Hepatocyte (in vitro differentiated cells): ENCODE measurements around the gene PEX11B. TPM values are rescaled to one million over a fixed set of nuclear protein-coding genes. Genes with fewer than 3 reads are reported as not detected.

Experiments used
- DNase-seq: peaks from one replicate; pipeline ENCODE4 v3.0.0-alpha.2; 2016; ENCODE audit warnings: low spot score
- H2AFZ ChIP-seq: fragments of 200-600 bp; sonication (generic); 2 replicates; pipeline ENCODE4 v1.6.0; 2016; ENCODE audit warnings: antibody characterized with exemption, mild to moderate bottlenecking
- H3K27ac ChIP-seq: fragments of 200-600 bp; sonication (generic); 2 replicates; pipeline ENCODE4 v1.5.1; 2016; ENCODE audit warnings: mild to moderate bottlenecking
- H3K27me3 ChIP-seq: fragments of 200-600 bp; sonication (generic); 2 replicates; pipeline ENCODE4 v1.6.1; 2016
- H3K36me3 ChIP-seq: fragments of 200-600 bp; sonication (generic); replicated peaks from 2 replicates; pipeline ENCODE4 v1.5.1; 2016; ENCODE audit warnings: low read depth; ENCODE audit not compliant: insufficient read depth
- H3K4me1 ChIP-seq: fragments of 200-600 bp; sonication (generic); 2 replicates; pipeline ENCODE4 v1.5.1; 2016; ENCODE audit warnings: mild to moderate bottlenecking, moderate library complexity; ENCODE audit not compliant: insufficient read depth
- H3K4me2 ChIP-seq: fragments of 200-600 bp; sonication (generic); 2 replicates; pipeline ENCODE4 v1.6.0; 2016
- H3K4me3 ChIP-seq: fragments of 200-600 bp; sonication (generic); 2 replicates; pipeline ENCODE4 v1.5.1; 2016; ENCODE audit warnings: mild to moderate bottlenecking
- H3K79me2 ChIP-seq: fragments of 200-600 bp; sonication (generic); 2 replicates; pipeline ENCODE4 v1.6.0; 2017; ENCODE audit warnings: mild to moderate bottlenecking
- H3K9me2 ChIP-seq: fragments of 200-600 bp; sonication (generic); replicated peaks from 2 replicates; pipeline ENCODE4 v1.6.0; 2017; ENCODE audit warnings: mild to moderate bottlenecking; ENCODE audit not compliant: insufficient read depth
- H3K9me3 ChIP-seq: fragments of 200-600 bp; sonication (generic); 2 replicates; pipeline ENCODE4 v1.5.1; 2016; ENCODE audit warnings: low read depth, mild to moderate bottlenecking
- H4K20me1 ChIP-seq: fragments of 200-600 bp; sonication (generic); 2 replicates; pipeline ENCODE4 v1.6.0; 2016; ENCODE audit warnings: mild to moderate bottlenecking; ENCODE audit not compliant: insufficient read depth, poor library complexity, severe bottlenecking
- EZH2 ChIP-seq: fragments of 200-600 bp; sonication (generic); IDR thresholded peaks from 2 replicates; pipeline ENCODE4 v1.6.1; 2016; ENCODE audit warnings: antibody characterized with exemption, mild to moderate bottlenecking, borderline replicate concordance
- EZH2phosphoT487 ChIP-seq: fragments of 200-600 bp; sonication (generic); IDR thresholded peaks from one replicate; pipeline ENCODE4 v1.6.1; 2018; ENCODE audit warnings: antibody characterized with exemption, mild to moderate bottlenecking, low read depth, moderate library complexity; ENCODE audit not compliant: unreplicated experiment, severe bottlenecking
- WGBS: methylation state at CpG from one replicate; pipeline ENCODE4 v1.1.6; 2016; ENCODE audit warnings: low lambda C conversion rate; ENCODE audit errors: missing lambda C conversion rate; 5-methylcytosine and 5-hydroxymethylcytosine counted together
- polyA plus RNA-seq: library from polyadenylated mRNA; unstranded; fragments of >200 nt; fragmentation: Nextera tagmentation; extraction: Ambion mirVana; gene quantifications from 2 replicates; pipeline ENCODE4 v1.2.1, GENCODE V29; 2016
- total RNA-seq: library from RNA; depleted of rRNA; stranded (reverse); fragments of >200 nt; gene quantifications from 2 replicates; pipeline ENCODE4 v1.2.3, GENCODE V29; 2014
- TF ChIP-seq, protein P1 (sequence below): fragments of 200-600 bp; sonication (generic); IDR thresholded peaks from 2 replicates; pipeline ENCODE4 v1.5.1; 2016; ENCODE audit warnings: antibody characterized with exemption, mild to moderate bottlenecking; ENCODE audit not compliant: poor library complexity

Gene PEX11B
- total and polyA plus RNA-seq, 2 experiments from 2014 or later = 28.1 to 30.4 TPM

DNA sequence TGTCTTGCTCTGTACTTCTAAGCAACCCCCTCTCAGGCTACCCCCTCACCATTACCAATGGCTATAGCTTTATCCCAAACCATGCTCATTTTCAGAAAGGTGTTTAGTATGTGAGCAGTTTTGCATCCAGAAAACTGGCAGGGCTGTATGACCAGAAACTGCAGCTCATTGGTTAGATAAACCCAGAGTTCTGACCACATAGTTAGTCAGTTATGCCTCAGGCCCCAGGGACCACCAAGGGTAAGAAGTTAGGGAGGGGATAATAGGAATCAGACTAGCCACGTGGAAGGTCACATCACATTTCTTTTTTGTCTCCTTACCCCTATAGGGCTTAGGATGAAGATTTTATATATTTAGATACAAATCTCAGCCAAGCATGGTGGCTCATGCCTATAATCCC is 9.9 kb downstream of the PEX11B start:
- Histone ChIP-seq H3K36me3 (no peaks in the 10 kb centered on the region), H3K4me2 (no peak overlapping the region), H3K4me3 (no peak overlapping the region), H3K9me2 (no peaks in the 10 kb centered on the region), H3K79me2 (no peaks in the 10 kb centered on the region), H4K20me1 (no peaks in the 10 kb centered on the region), H3K4me1 (no peaks in the 10 kb centered on the region), H3K27ac (no peak overlapping the region), H2AFZ (no peak overlapping the region), H3K27me3 (no peaks in the 10 kb centered on the region), H3K9me3 (no peaks in the 10 kb centered on the region)
- no peak for DNase-seq
- WGBS = 88% methylated on average over 1 of the region's 1 CpG
- TF ChIP-seq, protein P1, sequence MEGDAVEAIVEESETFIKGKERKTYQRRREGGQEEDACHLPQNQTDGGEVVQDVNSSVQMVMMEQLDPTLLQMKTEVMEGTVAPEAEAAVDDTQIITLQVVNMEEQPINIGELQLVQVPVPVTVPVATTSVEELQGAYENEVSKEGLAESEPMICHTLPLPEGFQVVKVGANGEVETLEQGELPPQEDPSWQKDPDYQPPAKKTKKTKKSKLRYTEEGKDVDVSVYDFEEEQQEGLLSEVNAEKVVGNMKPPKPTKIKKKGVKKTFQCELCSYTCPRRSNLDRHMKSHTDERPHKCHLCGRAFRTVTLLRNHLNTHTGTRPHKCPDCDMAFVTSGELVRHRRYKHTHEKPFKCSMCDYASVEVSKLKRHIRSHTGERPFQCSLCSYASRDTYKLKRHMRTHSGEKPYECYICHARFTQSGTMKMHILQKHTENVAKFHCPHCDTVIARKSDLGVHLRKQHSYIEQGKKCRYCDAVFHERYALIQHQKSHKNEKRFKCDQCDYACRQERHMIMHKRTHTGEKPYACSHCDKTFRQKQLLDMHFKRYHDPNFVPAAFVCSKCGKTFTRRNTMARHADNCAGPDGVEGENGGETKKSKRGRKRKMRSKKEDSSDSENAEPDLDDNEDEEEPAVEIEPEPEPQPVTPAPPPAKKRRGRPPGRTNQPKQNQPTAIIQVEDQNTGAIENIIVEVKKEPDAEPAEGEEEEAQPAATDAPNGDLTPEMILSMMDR = no peak
- TF ChIP-seq EZH2phosphoT487 = no peak
- no peak for TF ChIP-seq EZH2

DNA sequence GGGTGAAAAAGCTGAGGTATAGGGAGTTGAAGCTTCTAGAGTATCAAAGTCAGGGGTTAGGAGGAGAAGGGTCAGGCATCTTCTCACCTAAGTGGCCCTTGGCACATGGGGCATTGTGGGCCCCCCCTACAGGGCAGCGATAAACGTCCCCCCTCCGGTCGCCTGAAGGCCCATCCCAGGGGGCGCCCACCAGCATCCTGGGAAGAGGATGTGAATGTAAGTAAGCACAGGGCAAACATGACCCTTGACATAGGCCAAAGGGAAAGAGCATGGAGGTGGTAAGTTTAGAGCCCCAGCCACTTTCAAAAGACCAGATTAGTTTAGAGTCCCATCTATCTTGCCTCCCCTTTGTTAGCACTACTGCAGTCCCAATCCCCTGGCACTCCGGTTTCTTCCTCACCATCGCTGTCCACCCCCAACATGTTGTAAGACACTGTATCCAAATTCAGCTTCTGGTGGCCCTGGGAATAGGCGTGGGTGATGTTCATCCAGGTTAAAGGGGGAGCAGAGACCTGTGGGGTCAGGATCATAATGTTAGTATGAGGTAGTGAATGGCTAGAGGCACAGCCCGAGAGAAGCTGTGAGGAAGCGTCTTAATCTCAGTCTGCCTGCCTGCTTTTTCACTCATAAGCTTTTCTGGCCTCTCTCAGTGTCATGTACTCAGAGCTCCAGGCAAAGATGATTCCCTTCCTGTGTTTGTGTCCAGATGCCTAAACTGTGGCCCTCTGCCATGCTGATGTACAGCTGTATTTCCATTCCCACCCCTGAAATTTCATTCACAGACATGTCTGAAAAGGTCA is 11.4 kb downstream of the PEX11B start:
- no peak for DNase-seq
- no peaks in the 10 kb centered on the region for H4K20me1 ChIP-seq
- no peaks in the 10 kb centered on the region for H3K4me1 ChIP-seq
- no peak overlapping the region for H3K4me2 ChIP-seq
- H3K36me3 ChIP-seq = no peaks in the 10 kb centered on the region
- H2AFZ ChIP-seq = no peak overlapping the region
- no peaks in the 10 kb centered on the region for H3K27me3 ChIP-seq
- TF ChIP-seq EZH2phosphoT487 (no peak), EZH2 (no peak)
- TF ChIP-seq, protein P1 = no peak
- no peaks in the 10 kb centered on the region for H3K9me2 ChIP-seq
- WGBS = 75% methylated on average over 9 of the region's 10 CpGs
- no peaks in the 10 kb centered on the region for H3K79me2 ChIP-seq
- H3K27ac ChIP-seq = no peak overlapping the region
- H3K9me3 ChIP-seq = no peaks in the 10 kb centered on the region
- H3K4me3 ChIP-seq = no peak overlapping the region

DNA sequence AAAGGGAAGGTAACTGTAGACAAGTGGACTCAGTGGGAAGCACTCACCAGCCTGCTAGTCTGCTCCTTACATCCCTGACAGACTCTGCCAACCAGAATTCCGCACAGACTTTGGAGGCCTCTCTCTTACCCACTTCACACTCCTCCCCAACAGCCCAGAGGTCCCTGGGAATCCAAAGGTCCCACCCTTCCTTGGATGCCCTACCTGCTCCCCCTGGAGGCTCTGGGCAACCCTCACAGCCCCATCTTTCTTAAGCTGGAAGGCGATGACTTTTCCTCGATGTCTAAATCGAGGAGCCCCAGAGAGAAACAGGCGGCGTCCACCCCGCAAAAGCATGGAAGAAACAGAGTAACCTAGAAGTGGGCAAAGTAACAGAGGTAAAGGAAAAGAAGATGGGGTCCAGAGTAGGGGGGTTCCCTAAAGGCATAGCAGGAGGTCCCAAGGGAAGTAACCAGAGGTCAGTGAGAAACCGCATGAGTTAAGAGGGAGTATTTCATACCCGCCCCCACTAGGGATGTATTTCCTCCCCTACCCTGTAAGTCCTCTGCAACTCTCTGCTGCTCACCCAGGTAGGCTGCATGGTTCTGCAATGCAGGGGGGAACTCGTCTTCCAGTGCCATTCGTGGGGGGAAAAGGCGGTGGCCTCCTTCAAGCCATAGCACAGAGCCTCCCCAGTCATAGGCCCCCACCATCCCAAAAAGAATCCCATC is 17.1 kb downstream of the PEX11B start:
- Histone ChIP-seq H3K4me2 (no peak overlapping the region), H3K79me2 (no peaks in the 10 kb centered on the region), H3K36me3 (no peaks in the 10 kb centered on the region), H3K9me2 (no peaks in the 10 kb centered on the region), H4K20me1 (no peaks in the 10 kb centered on the region), H2AFZ (no peak overlapping the region), H3K27me3 (no peaks in the 10 kb centered on the region), H3K4me1 (no peaks in the 10 kb centered on the region), H3K9me3 (no peaks in the 10 kb centered on the region), H3K4me3 (no peak overlapping the region), H3K27ac (no peak overlapping the region)
- no peak for DNase-seq
- TF ChIP-seq EZH2 = no peak
- TF ChIP-seq EZH2phosphoT487 = no peak
- TF ChIP-seq, protein P1 = no peak
- WGBS = 96% methylated on average over 12 of the region's 12 CpGs
